Astrocyte (in vitro differentiated cells and primary cell): ENCODE measurements around the gene ABO.

ENCODE experiments used
- EZH2 ChIP-seq: IDR thresholded peaks from 2 replicates; pipeline ENCODE4 v1.6.1; 2012; ENCODE audit warnings: mild to moderate bottlenecking, low read length, inconsistent platforms; ENCODE audit not compliant: insufficient read depth
- TF ChIP-seq, protein P1 (sequence below): IDR thresholded peaks from 2 replicates; pipeline ENCODE4 v1.5.1; 2011; ENCODE audit warnings: low read depth, mild to moderate bottlenecking, inconsistent platforms, low read length, moderate library complexity; ENCODE audit not compliant: insufficient read depth

DNA sequence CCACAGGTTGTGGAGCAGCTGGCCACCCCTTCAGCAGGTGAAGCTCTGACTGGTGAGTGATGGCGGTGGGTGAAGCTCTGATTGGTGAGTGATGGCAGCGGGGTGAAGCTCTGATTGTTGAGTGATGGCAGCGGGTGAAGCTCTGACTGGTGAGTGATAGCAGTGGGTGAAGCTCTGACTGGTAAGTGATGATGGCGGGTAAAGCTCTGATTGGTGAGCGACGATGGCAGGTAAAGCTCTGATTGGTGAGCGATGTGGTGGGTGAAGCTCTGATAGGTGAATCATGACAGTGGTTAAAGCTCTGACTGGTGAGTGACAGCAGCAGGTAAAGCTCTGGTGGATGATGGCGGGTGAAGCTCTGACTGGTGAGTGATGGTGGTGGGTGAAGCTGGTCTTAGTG is 9.4 kb upstream of the ABO start:
- TF ChIP-seq, protein P1, sequence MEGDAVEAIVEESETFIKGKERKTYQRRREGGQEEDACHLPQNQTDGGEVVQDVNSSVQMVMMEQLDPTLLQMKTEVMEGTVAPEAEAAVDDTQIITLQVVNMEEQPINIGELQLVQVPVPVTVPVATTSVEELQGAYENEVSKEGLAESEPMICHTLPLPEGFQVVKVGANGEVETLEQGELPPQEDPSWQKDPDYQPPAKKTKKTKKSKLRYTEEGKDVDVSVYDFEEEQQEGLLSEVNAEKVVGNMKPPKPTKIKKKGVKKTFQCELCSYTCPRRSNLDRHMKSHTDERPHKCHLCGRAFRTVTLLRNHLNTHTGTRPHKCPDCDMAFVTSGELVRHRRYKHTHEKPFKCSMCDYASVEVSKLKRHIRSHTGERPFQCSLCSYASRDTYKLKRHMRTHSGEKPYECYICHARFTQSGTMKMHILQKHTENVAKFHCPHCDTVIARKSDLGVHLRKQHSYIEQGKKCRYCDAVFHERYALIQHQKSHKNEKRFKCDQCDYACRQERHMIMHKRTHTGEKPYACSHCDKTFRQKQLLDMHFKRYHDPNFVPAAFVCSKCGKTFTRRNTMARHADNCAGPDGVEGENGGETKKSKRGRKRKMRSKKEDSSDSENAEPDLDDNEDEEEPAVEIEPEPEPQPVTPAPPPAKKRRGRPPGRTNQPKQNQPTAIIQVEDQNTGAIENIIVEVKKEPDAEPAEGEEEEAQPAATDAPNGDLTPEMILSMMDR = no peak
- no peak for TF ChIP-seq EZH2
